GM19193 (cell line): ENCODE data around the gene PRDM11.

Experiments
- POLR2A ChIP-seq: IDR thresholded peaks from 4 replicates; pipeline ENCODE4 v1.6.1; 2011; ENCODE audit not compliant: insufficient read depth, insufficient read length; ENCODE audit errors: extremely low read depth

PRDM11 gene

GRCh38 chr11:45185228-45185729, 38.8 kb downstream of the PRDM11 start:
- no peak for TF ChIP-seq POLR2A

- TF ChIP-seq POLR2A: no peak
Measured at GRCh38 chr11:45187375-45187774, 40.9 kb downstream of the PRDM11 start.

DNA sequence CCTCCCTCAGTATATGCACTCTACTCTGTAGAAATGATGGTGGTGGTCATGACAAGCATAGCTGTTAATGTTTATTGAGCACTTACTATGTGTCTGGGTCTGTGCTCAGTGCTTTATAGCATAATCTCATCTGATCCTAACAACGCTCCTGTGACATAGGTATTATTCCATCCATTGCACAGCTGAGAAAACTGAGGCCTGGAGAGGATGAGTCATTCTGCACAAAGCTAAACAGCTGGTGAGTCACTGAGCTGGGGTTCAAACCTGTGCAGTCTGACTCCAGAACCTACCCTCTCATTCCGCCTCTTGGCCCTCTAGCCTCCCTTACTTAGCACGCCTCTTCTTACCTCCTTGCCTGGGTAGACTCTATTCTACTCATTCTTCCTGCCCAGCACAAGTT, 41.7 kb downstream of the PRDM11 start:
- TF ChIP-seq POLR2A: no peak

DNA sequence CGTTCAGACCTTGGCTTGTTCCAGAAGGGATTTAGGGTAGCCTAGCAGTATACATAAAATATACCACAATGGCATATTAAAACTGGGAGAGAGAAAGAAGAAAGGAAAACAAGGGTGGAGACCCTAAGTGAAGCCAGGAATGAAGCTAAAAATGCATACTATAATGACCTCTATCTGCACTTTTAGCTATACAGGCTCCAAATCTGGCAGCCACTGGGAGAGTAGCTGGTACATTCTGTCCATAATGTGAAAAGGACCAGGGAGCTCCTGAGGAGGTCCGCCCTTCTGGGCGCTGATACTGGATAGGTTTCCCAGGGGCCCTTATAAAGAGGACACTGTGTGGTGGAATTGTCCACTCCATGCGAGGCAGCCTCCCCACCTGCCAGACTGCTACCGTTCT, 42.8 kb downstream of the PRDM11 start:
- no peak for TF ChIP-seq POLR2A

- no peak for TF ChIP-seq POLR2A
Measured at GRCh38 chr11:45193695-45194094, 47.3 kb downstream of the PRDM11 start.

GRCh38 chr11:45204761-45205160, 58.3 kb downstream of the PRDM11 start:
- no peak for TF ChIP-seq POLR2A

DNA sequence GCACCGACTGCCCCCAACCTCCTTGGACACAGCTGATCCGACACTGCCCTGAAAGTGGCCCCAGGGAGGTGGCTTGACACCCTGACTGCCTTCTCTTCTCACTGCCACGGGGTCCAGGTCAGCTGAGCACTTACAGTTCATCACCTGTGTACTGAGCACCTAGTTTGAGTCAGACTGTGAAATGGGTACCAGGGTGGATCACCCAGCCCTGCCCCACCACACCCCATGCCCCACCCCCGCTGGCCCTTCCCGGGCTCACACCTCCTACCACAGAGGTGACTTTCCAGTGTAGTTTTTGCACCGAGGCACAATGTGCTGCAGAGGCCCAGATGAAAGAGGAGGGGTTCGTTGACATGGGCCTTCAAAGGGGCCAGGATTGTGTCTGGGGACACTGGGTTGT, 59.5 kb downstream of the PRDM11 start:
- no peak for TF ChIP-seq POLR2A

- TF ChIP-seq POLR2A: no peak
Measured at GRCh38 chr11:45208135-45208534, 61.7 kb downstream of the PRDM11 start.

GRCh38 chr11:45209000-45209879, 62.8 kb downstream of the PRDM11 start:
- no peak for TF ChIP-seq POLR2A

DNA sequence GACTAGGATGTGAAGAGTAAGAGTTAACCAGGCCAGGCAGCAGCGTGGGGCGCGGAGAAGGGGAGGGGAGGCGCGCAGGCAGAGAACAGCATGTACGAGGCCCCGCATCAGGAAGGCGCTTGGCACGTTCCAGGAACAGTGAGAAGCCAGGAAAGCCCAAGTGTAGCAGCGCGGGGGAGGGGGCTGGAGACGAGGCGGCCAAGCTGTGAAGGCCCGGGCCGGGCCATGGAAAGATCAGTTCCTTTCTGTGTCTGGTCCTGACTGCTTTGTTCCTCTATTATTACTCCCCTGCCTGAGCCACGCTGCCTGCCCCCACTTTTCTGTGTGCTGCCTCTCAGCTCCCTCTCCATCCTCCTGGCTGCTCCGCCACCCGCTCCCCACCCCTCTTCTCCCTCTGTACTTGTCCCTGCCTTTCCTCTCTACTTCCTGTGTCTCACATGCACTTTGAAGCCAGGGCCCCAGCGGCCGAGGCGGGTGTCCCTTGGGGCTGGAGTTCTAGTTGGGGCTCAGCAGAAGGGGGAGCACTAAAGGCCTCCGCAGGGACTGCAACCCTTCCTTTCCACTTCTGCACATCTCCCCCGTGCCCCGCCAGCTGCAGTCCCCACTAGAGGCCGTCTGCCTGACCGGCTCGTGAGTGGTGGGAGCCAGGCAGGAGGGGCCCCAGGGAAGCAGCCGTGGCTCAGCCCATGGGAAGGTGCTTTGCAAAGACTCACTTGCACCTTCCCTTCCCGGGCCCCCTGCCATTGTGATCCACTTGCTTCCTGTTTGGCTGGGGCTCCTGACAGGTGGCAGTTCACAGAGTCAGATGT, 63.7 kb downstream of the PRDM11 start:
- TF ChIP-seq POLR2A: no peak

DNA sequence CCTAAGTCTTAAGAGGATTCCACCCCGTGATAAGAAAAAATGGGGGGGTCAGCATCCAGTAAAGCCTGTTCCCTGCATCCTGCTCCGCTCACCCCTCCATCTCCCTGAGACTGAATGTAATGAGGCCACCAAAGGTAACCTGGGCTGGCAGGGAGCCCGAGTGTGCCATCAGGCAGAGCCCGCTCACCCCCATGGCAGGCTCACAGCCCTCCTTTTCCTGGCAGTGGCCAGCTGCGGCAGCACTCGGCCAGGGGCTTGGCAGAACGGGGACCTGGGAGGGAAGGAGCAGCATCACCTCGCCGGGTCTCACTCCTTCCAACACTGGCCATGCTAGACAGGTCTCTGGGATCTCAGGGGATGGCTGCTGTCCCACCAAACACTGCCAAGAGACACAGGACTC, 64.4 kb downstream of the PRDM11 start:
- TF ChIP-seq POLR2A: no peak

GRCh38 chr11:45211732-45212131, 65.3 kb downstream of the PRDM11 start:
- no peak for TF ChIP-seq POLR2A

GRCh38 chr11:45212566-45213315, 66.3 kb downstream of the PRDM11 start:
- no peak for TF ChIP-seq POLR2A

DNA sequence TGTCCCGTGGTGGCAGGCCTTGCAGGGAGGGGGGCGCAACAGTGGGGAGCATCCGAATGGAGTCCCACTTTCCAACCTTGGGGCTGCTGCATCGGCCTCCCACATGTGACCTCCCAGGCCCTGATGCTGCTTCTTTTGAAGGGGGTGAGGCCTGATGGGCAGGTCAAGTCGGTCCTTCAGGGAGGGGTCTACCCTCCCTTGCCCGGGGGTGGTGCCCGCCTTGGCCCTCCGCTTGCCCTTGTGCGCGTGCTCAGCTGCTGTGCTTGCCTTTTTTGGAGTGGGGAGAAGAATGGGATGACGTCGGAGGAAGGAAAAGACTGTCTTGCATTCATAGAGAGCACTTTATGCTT, 66.9 kb downstream of the PRDM11 start:
- TF ChIP-seq POLR2A: no peak

DNA sequence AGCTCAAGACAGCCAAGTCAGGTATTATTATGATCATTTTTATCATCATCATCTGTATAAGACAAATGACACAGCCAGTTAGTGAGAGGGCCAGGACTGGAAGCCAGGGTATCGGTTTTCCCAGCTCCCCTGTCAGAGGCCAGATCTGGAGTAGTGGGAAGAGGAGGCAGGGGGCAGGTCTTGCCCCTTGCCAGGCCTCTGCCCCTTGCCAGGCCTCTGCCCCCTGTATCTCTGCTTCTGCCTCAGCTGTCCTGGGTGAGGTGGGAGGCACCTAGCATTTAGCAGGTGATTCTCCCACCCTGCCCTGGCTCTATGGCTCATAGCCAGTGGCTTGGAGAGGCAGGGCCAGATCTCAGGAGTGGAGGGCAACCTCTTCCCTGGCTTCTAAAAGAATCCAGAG, 67.3 kb downstream of the PRDM11 start:
- TF ChIP-seq POLR2A: no peak

DNA sequence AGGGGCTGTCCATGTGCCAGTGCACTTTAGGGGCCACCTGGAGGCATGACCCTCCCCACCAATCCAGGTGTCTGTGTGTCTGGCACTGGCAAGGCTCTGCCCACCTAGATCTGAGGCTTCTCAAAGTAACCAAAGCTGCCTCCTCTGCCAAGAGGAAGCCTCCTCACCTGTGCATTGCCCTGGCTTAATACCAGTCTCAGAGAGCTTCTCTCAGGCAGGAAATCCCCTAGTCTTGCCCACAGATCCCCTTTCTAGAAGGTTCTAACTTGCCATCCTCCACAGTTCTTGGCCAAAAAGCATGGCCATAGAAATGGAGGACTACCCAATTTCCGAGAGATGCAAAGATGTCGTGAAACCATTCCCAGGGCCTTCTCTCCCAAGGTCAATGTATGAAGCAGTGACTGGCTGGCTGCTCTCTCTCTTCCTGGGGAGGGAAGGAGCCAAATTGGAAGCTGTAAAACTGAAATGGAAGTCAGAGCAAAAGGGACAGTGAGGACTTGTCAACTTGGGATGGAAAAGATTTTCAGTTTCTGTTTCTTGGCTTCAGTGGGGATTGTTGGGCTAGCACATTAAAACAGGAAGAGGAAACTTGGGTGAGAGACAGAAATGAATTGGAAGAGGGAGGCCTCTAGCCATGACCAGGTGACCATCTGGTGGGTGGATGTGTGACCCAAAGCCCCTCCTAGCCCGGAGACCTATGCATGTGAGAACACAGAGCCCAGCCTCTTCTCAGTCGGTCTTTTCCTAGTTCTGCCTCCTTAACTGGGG, 68.8 kb downstream of the PRDM11 start:
- no peak for TF ChIP-seq POLR2A
